ENCODE measurements around the gene RGMA.

Gene RGMA

DNA sequence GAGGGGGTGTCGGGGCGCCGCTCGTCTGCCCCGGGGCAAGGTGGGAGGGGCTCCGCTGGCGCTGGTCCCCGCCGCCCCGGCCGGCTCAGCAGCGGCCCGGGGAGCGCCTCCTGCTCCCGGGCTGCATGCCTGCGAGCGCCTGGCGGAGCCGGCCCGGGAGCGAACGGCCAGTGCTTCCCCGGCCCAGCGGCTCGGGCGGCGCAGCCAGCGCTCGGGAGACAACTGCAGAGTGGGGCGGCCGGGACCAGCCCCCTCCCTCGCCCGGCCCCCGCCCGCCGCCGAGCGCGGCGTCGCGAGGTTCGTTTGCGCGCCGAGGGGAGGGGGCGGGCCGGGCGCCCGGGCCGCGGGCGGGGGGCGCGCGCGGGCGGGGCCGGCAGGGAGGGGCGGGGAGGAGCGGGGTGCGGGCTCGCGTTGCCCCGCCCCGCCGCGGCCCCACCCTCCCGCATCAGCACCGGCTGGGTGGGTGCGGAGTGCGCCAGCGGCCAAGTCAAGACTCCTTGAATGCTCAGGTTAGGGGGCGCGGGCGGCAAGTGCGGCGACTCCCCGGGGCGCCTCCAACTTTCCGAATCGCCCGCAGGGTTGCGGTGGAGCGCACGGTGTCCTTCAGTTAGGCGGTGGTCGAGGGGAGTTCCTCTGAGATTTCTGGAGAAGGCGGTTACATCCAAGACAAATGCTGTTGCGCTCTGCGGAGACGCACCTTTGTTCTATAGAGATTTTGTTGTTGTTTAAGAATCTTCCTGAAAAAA lies at the start of gene RGMA:
RGMA (minus strand) TSS at position 231 of the 746 bp plus-strand sequence. CDS start 279 bp downstream, outside the sequence.
- DNase-seq, result no peak

DNA sequence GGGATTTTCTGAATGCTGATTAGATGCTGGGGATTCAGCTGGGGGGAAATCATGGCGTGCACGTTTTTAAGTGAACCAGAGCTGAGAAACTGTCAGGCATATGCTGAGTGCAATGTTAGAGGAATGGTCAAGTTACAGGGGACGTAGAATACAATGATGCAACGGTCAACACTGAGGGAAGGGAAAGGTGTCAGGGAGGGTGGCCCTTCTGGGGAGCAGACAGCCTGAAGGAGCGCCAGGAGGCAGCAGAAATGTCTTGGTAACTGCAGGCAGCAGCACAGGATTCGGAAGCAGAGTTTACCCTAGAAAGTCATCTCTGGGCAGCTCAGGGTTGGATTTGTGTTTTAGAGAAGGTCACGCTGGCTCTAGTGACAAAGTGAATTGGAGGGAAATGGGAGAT lies 47.6 kb upstream of the RGMA start:
- DNase-seq, result no peak

- no peak for DNase-seq
Measured at GRCh38 chr15:93135997-93136397, 47.0 kb upstream of the RGMA start.

DNA sequence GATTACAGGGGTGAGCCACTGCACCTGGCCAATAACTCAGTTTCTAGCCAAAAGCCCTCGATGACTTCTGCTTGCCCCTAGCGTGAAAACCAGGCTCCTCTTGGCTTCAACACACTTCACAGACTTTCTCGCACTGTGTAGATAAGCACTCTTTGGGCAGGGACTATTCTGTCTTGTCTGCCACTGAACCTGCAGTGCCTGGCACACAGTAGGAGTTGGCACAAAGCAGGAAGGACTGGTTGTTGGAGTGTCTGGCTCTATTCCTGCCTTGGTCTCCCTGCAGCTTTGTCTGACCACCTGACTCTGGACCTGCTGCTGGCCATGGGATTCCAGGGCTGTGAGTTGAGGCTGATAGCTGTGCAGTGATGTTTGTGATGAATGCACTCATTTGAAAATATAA lies 46.4 kb upstream of the RGMA start:
- no peak for DNase-seq

DNA sequence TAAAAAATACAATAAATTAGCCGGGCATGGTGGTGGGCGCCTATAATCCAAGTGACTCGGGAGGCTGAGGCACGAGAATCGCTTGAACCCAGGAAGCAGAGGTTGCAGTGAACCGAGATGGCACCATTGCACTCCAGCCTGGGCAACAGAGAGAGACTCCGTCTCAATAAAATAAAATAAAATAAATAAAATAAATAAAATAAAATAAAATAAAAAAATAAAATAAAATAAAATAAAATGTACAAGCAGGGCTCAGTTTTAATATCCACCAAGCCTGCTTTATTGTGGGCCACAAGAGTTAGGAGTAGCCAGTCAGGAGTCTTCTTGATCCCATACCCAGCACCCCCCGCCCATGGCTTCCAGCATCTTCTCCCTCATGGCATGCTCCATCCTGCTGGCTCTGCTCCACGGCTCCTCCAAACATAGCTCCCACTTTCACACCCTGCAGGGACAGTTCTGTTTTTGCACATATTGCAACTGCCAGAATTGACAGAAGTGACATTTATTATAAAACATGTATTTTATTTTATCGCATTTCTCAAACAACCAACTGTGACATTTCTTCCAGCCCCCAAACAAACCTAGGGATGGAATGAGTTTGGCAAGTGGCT lies 42.6 kb upstream of the RGMA start:
- no peak for DNase-seq

DNA sequence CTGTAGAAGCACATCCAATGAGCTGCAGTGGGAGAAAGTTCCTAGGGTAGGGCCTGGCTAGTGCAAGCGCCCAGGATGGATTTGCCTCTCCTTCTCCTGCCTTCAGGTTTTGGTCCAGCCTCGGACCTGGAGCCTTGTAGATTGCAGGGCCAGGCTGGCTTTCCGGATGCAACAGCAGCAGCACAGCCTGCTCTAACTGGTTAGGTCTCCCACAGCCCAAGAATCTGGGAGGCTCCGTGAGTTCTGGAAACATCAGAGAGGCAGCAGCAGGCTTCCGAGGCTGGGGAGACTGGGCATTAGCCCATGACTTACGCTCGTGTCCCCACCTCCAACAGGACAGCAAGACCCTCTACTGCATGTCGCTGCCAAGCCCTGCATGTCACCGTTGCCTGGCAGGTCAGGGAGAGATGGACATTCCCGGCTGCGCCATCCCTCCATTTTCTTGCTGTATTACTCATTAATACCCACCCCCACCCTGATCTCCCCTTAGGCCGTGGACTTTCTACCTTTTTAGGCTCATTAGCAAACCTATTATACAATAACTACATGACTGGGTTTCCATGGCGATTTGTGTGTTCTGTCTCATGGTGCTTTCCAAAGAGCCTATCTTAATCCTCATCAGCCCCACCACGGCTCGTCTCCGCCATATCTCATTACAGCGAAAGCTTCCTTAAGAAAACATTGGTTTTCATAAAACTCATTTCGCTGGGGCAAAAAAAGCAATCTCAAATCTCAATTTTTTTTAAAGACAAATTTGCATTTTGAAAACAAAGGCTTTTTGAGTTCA lies 40.9 kb upstream of the RGMA start:
- no peak for DNase-seq

- no peak for DNase-seq
Measured at GRCh38 chr15:93127286-93127685, 38.3 kb upstream of the RGMA start.

DNA sequence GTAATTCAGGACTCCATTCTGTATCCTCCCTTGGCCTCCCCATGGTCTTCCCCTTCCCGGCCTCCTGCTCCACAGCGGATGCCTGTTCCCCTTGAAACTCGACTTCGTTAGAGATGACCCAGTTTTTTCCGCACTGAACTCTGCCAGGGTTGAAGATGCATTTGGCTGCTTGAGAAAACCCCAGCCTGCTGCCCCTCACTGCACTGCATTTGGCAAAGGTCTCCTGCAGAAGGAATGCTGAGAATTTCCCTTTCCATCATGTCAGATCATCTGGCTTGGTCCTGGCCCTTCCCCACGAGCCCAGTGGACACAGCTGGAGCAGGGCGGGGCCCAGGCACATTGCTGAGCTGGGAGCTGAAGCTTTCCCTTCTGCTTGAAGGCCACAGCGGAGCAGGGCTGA lies 37.6 kb upstream of the RGMA start:
- DNase-seq, result no peak

GRCh38 chr15:93126148-93126547 lies 37.1 kb upstream of the RGMA start:
- no peak for DNase-seq

DNA sequence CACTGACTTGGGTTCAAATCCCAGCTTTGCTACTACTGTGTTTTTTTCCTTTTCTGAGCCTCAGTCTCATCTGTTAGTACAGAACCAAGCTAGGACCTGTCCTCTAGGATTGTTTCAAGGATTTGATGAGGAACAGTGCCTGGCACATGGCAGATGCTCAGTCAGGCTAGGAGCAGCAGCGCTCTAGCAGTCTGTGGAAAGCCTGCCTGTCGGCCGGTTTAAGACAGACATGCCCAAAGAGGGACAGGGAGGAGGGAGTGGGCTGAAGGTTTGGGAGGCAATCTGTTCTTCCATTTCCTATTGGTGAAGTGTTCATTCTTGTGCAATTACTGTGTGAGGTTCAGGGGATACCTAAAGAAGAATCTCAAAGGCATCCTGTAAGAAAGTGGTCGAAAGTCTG lies 35.1 kb upstream of the RGMA start:
- DNase-seq, result no peak

- no peak for DNase-seq
Measured at GRCh38 chr15:93121973-93122910, 33.2 kb upstream of the RGMA start.

DNA sequence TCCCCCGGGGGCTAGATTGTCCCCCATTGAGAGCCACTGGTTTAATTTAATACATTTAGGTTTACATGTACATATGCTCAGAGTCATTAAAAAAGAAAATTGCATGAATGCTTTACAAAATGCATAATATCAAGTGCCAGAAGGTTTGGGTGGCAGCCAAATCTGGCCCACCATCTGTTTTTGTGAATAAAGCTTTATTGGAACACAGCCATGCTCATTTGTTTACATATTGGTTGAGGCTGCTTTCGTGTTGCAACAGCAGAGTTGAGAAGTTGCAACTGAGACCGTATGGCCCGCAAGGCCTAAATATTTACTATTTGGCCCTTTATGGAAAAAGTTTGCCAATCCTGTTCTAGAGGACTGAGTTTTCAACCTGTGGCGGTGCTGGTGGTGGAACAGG lies 32.1 kb upstream of the RGMA start:
- no peak for DNase-seq

- DNase-seq, result no peak
Measured at GRCh38 chr15:93118904-93119303, 29.9 kb upstream of the RGMA start.

- no peak for DNase-seq
Measured at GRCh38 chr15:93111451-93111850, 22.4 kb upstream of the RGMA start.

DNA sequence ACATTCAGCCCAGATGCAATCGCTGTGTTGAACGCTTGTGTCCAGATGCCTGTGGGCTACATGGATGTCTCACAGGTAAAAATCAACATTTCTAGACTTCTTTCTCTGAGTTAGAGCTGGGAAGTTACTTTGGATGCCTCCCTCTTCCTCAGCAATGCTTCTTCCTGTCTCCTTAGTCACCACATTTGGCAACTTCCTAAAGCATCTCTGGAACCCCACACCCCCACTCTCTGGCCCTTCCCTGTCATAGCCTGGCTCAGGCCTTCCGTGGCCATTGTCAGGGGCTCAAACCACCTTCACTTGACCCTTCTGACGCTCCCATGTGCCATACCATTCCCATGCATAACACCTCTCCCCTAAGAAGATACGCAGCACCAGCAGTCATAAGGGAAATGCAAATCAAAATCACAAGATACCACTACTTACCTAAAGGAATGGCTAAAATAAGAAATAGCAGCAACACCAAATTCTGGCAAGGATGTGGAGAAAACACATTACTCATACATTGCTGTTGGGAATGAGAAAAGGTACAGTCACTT lies 21.6 kb upstream of the RGMA start:
- no peak for DNase-seq

GRCh38 chr15:93109336-93110102 lies 20.5 kb upstream of the RGMA start:
- no peak for DNase-seq

DNA sequence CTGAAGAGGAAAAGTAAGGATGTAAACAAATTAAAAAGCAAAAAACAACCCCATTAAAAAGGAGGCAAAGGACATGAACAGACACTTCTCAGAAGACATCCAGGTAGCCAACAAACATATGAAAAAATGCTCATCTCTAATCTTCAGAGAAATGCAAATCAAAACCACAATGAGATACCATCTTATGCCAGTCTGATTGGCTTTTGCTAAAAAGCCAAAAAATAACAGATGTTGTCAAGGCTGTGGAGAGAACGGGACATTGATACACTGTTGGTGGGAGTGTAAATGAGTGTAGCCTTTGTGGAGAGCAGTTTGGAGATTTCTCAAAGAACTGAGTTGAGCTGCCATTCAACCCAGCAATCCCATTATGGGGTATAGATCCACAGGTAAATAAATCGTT lies 18.6 kb upstream of the RGMA start:
- no peak for DNase-seq

- no peak for DNase-seq
Measured at GRCh38 chr15:93105485-93105884, 16.5 kb upstream of the RGMA start.

DNA sequence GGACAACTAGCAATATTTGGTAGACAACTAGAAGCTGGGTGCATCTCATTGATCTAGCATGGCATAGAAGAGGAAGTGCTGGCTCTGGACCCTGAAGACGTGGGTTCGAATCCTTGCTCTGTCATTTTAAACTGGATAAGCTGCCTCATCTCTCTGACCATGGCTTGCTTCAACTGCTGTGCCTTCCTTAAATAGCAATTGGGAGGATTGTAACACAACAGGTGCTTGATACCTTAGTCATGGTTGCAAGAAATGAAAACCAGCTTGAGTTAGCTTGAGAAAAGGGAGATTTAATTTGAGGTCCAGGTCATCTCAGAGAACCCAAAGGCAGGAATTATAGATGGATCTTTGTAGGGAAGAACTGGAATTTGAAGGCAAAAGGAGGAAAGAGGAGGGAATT lies 14.8 kb upstream of the RGMA start:
- DNase-seq, result no peak

DNA sequence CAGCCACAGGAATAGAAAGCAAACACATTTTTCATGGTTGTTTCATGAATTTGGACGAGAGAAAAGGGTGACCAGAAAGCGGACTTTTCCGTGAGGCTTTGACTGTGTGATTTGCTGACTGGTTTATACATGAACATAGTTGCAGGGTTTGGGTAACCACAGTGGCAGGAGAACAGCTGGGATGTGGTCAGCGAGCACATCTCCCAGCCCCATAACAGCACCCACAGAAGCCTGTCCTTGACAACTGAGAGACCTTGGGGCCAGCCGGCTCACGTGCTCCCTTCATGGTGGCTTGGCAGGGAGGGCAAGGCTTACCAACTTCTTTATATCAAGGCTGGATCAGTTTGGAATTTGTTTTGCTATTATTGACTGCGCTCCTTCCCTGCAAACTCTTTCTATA lies 13.2 kb upstream of the RGMA start:
- no peak for DNase-seq

GRCh38 chr15:93093765-93094164 lies 4.8 kb upstream of the RGMA start:
- no peak for DNase-seq

DNA sequence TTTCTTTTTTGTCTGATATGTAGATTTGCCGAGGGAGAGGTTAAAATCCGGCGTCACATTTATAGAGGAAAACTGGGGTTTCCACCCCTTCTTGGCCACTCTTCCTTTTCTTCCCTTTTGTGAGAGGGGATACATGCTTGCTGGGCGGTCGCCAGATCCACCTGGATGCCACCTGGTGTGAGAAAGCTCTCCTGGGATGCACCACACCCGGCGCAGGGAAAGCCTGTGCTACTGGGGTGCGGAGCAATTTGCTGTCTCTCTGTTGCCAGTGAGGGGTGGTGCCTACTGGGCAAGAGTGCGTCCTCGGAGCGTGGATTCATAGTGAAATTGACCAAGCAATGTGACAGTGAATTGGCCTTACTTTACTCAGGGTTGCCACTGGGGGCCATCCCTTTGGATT lies 2.5 kb upstream of the RGMA start:
- no peak for DNase-seq

Measured in NCI-H1048 (cell line).